H9 (cell line): ENCODE data around the gene ADISSP. TPM values are rescaled to one million over a fixed set of nuclear protein-coding genes. Genes with fewer than 3 reads are reported as not detected.
A peak's percentile ranks its signal among the peaks of the same experiment; 100 is the strongest.

Source experiments
- DNase-seq: peaks from one replicate; pipeline ENCODE4 v3.0.0-alpha.2; 2017
- H2AFZ ChIP-seq: one replicate; pipeline ENCODE4 v1.6.1; 2013; ENCODE audit warnings: mild to moderate bottlenecking, low read length, control low read depth, moderate library complexity
- H2AK5ac ChIP-seq: 2 replicates; pipeline ENCODE4 v1.6.1; 2013; ENCODE audit warnings: low read length, control low read depth, mixed read lengths; ENCODE audit not compliant: insufficient read length
- H2BK120ac ChIP-seq: one replicate; pipeline ENCODE4 v1.6.1; 2013; ENCODE audit warnings: low read depth, mild to moderate bottlenecking, low read length, control low read depth, inconsistent platforms; ENCODE audit not compliant: poor library complexity, severe bottlenecking
- H2BK12ac ChIP-seq: 2 replicates; pipeline ENCODE4 v1.6.1; 2013; ENCODE audit warnings: low read length, control low read depth, mixed read lengths, low read depth; ENCODE audit not compliant: insufficient read length
- H2BK15ac ChIP-seq: 2 replicates; pipeline ENCODE4 v1.6.1; 2013; ENCODE audit warnings: low read depth, low read length, control low read depth
- H2BK20ac ChIP-seq: one replicate; pipeline ENCODE4 v1.6.1; 2013; ENCODE audit warnings: low read depth, mild to moderate bottlenecking, low read length, control low read depth, inconsistent platforms; ENCODE audit not compliant: poor library complexity, severe bottlenecking
- H2BK5ac ChIP-seq: 2 replicates; pipeline ENCODE4 v1.6.1; 2013; ENCODE audit warnings: low read length, control low read depth, mixed read lengths; ENCODE audit not compliant: insufficient read length
- H3K14ac ChIP-seq: 2 replicates; pipeline ENCODE4 v1.6.1; 2013; ENCODE audit warnings: low read length, control low read depth; ENCODE audit not compliant: insufficient read depth
- H3K18ac ChIP-seq: 2 replicates; pipeline ENCODE4 v1.6.1; 2013; ENCODE audit warnings: low read depth, mild to moderate bottlenecking, mixed read lengths, low read length, control low read depth; ENCODE audit not compliant: insufficient read length
- H3K23ac ChIP-seq: 2 replicates; pipeline ENCODE4 v1.6.1; 2013; ENCODE audit warnings: low read length, control low read depth, mixed read lengths, low read depth; ENCODE audit not compliant: insufficient read length
- H3K23me2 ChIP-seq: 2 replicates; pipeline ENCODE4 v1.6.1; 2013; ENCODE audit warnings: low read depth, mild to moderate bottlenecking, mixed read lengths, low read length, control low read depth; ENCODE audit not compliant: insufficient read length, poor library complexity, severe bottlenecking
- H3K27ac ChIP-seq: 2 replicates; pipeline ENCODE4 v1.5.1; 2013; ENCODE audit warnings: low read length, control low read depth, mixed read lengths, low read depth; ENCODE audit not compliant: insufficient read length
- H3K27me3 ChIP-seq: 2 replicates; pipeline ENCODE4 v1.6.1; 2013; ENCODE audit warnings: low read length, control low read depth, inconsistent platforms; ENCODE audit not compliant: insufficient read depth
- H3K4ac ChIP-seq: 2 replicates; pipeline ENCODE4 v1.6.1; 2013; ENCODE audit warnings: low read depth, mild to moderate bottlenecking, control low read depth, inconsistent platforms, low read length, moderate library complexity
- H3K4me1 ChIP-seq: 2 replicates; pipeline ENCODE4 v1.6.1; 2013; ENCODE audit warnings: low read length, control low read depth, inconsistent platforms; ENCODE audit not compliant: insufficient read depth
- H3K4me2 ChIP-seq: 2 replicates; pipeline ENCODE4 v1.6.1; 2013; ENCODE audit warnings: low read length, control low read depth, mixed read lengths; ENCODE audit not compliant: insufficient read length, insufficient read depth
- H3K56ac ChIP-seq: 2 replicates; pipeline ENCODE4 v1.6.1; 2013; ENCODE audit warnings: low read depth, mild to moderate bottlenecking, mixed read lengths, low read length, control low read depth; ENCODE audit not compliant: insufficient read length
- H3K79me1 ChIP-seq: 2 replicates; pipeline ENCODE4 v1.6.1; 2013; ENCODE audit warnings: low read depth, mild to moderate bottlenecking, moderate library complexity, low read length, control low read depth, inconsistent platforms; ENCODE audit not compliant: insufficient read depth, poor library complexity, severe bottlenecking
- H3K79me2 ChIP-seq: 2 replicates; pipeline ENCODE4 v1.6.1; 2013; ENCODE audit warnings: low read length, control low read depth, inconsistent platforms; ENCODE audit not compliant: insufficient read depth
- H3K9ac ChIP-seq: 2 replicates; pipeline ENCODE4 v1.6.1; 2013; ENCODE audit warnings: low read length, control low read depth, mixed read lengths; ENCODE audit not compliant: insufficient read length; ENCODE audit errors: extremely low read depth
- H3K9me3 ChIP-seq: one replicate; pipeline ENCODE4 v1.6.1; 2013; ENCODE audit warnings: low read depth, low read length, inconsistent platforms; ENCODE audit not compliant: control insufficient read depth
- H3T11ph ChIP-seq: one replicate; pipeline ENCODE4 v1.6.1; 2013; ENCODE audit warnings: mild to moderate bottlenecking, low read length, control low read depth, inconsistent platforms
- H4K20me1 ChIP-seq: one replicate; pipeline ENCODE4 v1.6.1; 2013; ENCODE audit not compliant: control insufficient read depth, insufficient read length, insufficient read depth
- H4K5ac ChIP-seq: 2 replicates; pipeline ENCODE4 v1.6.1; 2013; ENCODE audit warnings: low read depth, mild to moderate bottlenecking, mixed read lengths, low read length, control low read depth; ENCODE audit not compliant: insufficient read length
- H4K8ac ChIP-seq: replicated peaks from 2 replicates; pipeline ENCODE4 v1.6.1; 2013; ENCODE audit warnings: low read length, control low read depth, mixed read lengths, low read depth; ENCODE audit not compliant: insufficient read length
- H4K91ac ChIP-seq: 2 replicates; pipeline ENCODE4 v1.6.1; 2013; ENCODE audit warnings: low read depth, mild to moderate bottlenecking, moderate library complexity, mixed read lengths, low read length, control low read depth; ENCODE audit not compliant: insufficient read length
- H3K27ac Mint-ChIP-seq, 3 experiments: 2 replicates in 2 of 3; 3 replicates in 1 of 3; pipeline ENCODE4 v1.8.0; 2020 to 2021; ENCODE audit warnings: mixed read lengths in 3 of 3, mild to moderate bottlenecking in 1 of 3, moderate library complexity in 1 of 3
- H3K27me3 Mint-ChIP-seq: 2 replicates; pipeline ENCODE4 v1.8.0; 2021; ENCODE audit warnings: low read depth, mild to moderate bottlenecking, moderate library complexity, mixed read lengths
- H3K36me3 Mint-ChIP-seq, 3 experiments: 2 replicates in 2 of 3; 3 replicates in 1 of 3; pipeline ENCODE4 v1.8.0; 2020 to 2021; ENCODE audit warnings: low read depth in 3 of 3, mixed read lengths in 3 of 3; ENCODE audit not compliant: insufficient read depth in 1 of 3
- H3K4me1 Mint-ChIP-seq, 2 experiments: 2 replicates each; pipeline ENCODE4 v1.8.0; 2020; ENCODE audit warnings: mixed read lengths in 2 of 2
- H3K4me3 Mint-ChIP-seq, 2 experiments: 2 replicates in 1 of 2; 3 replicates in 1 of 2; pipeline ENCODE4 v1.8.0; 2020 to 2021; ENCODE audit warnings: mild to moderate bottlenecking in 2 of 2, mixed read lengths in 2 of 2, moderate library complexity in 1 of 2
- H3K9me3 Mint-ChIP-seq, 2 experiments: 2 replicates in 1 of 2; 3 replicates in 1 of 2; pipeline ENCODE4 v1.8.0; 2020; ENCODE audit warnings: mild to moderate bottlenecking in 2 of 2, mixed read lengths in 2 of 2, moderate library complexity in 1 of 2
- WGBS: extraction: QIAGEN DNeasy Blood & Tissue Kit; methylation state at CpG from one replicate; pipeline ENCODE4 v1.1.7; 2013; ENCODE audit warnings: missing lambda C conversion rate, low lambda C conversion rate, mixed read lengths; ENCODE audit not compliant: insufficient read length; ENCODE audit errors: extremely low coverage; 5-methylcytosine and 5-hydroxymethylcytosine counted together
- total RNA-seq: library from RNA; stranded (reverse); gene quantifications from 2 replicates; pipeline ENCODE4 v1.2.1, GENCODE V29; 2021
- TF ChIP-seq, protein P1 (sequence below): fragments of 200-600 bp; sonication (generic); conservative IDR thresholded peaks from 3 replicates; pipeline ENCODE4 v1.8.0; 2021; ENCODE audit warnings: antibody characterized with exemption, mild to moderate bottlenecking

ADISSP gene
- total RNA-seq, 1 experiment from 2014 or later = 80.9 TPM

DNA sequence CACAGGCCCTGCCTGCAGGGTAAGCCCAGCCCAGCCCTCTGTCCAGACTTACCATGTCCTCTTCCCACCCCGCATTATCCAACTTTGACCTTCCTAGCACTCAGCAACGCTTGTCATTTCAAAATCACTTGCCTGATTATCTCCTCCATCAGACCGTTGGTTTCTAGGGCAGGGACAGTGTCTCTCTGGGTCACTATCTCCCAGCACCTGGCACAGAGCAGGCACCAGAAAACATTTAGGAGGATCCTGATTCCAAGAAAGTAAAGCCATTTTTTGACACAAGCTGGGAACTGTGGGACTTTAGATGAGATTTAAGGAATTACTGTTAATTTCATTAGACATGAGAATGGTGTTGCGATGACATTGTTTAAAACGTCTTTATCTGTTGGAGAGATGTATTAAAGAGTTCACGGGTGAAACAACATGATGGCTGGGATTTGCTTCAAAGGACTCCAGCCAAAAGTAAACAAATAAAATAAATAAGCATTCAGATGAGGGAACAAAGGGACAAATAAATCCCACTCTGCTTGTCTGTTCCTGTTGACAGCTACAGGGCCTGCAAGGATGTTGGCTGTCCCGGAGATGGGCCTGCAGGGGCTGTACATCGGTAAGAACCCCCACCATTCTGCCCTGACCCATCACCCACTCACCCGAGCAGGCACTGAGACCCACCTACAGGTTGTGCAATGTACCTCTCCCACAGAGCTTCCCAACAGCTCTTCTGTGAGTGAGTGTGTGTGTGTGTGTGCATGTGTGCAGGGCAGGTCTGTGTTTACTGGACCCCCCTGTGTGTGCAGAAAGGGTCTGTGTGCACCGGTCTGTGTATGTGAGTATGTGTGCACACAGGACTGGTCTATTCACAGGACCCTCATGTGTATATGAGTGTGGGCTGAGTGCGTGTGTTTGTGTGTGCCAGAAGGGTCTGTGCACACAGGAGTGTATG lies 29.2 kb downstream of the ADISSP start:
- Mint-ChIP-seq H3K27ac (peak overlapping the region in 1 of 3 experiments; percentile 83; a peak in 3 of 7 replicates), H3K9me3 (no peaks in the 10 kb centered on the region), H3K36me3 (no peaks in the 10 kb centered on the region), H3K4me3 (no peak overlapping the region), H3K4me1 (peaks cover 7 to 29% of the 10 kb centered on the region in 2 experiments), H3K27me3 (peaks cover 13% of the 10 kb centered on the region)
- peak; percentile 18 for DNase-seq
- Histone ChIP-seq H2BK20ac (no peak overlapping the region), H3K9me3 (no peaks in the 10 kb centered on the region), H2AK5ac (no peak overlapping the region), H2BK15ac (no peak overlapping the region), H2AFZ (no peak overlapping the region), H4K8ac (no peak overlapping the region), H3K27ac (no peak overlapping the region), H3K23me2 (no peaks in the 10 kb centered on the region), H3T11ph (no peak overlapping the region), H3K23ac (no peak overlapping the region), H3K4me2 (no peak overlapping the region), H2BK5ac (no peak overlapping the region), H4K91ac (no peak overlapping the region), H3K4me1 (peaks cover 3% of the 10 kb centered on the region; the same call in 1 of the 2 replicates), H2BK120ac (no peak overlapping the region), H3K9ac (no peak overlapping the region), H3K79me2 (no peaks in the 10 kb centered on the region), H3K14ac (no peak overlapping the region), H4K5ac (no peak overlapping the region), H3K79me1 (no peaks in the 10 kb centered on the region), H4K20me1 (no peaks in the 10 kb centered on the region), H3K18ac (no peak overlapping the region), H3K4ac (no peak overlapping the region), H2BK12ac (no peak overlapping the region), H3K56ac (no peak overlapping the region), H3K27me3 (no peaks in the 10 kb centered on the region; the same call in 1 of the 2 replicates)
- no CpG with 5 or more reads among the region's 11 CpGs for WGBS
- TF ChIP-seq, protein P1, sequence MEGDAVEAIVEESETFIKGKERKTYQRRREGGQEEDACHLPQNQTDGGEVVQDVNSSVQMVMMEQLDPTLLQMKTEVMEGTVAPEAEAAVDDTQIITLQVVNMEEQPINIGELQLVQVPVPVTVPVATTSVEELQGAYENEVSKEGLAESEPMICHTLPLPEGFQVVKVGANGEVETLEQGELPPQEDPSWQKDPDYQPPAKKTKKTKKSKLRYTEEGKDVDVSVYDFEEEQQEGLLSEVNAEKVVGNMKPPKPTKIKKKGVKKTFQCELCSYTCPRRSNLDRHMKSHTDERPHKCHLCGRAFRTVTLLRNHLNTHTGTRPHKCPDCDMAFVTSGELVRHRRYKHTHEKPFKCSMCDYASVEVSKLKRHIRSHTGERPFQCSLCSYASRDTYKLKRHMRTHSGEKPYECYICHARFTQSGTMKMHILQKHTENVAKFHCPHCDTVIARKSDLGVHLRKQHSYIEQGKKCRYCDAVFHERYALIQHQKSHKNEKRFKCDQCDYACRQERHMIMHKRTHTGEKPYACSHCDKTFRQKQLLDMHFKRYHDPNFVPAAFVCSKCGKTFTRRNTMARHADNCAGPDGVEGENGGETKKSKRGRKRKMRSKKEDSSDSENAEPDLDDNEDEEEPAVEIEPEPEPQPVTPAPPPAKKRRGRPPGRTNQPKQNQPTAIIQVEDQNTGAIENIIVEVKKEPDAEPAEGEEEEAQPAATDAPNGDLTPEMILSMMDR = no peak
